ENCODE data around the gene NEGR1.

GRCh38 chr1:72285074-72285425 is 2.7 kb upstream of the NEGR1 start:
- TF ChIP-seq CTCF (IDR thresholded peaks at IDR 0.05; ENCODE audit: poor library complexity, severe bottlenecking) (no peak), REST (IDR thresholded peaks at IDR 0.05; ENCODE audit: borderline replicate concordance) (no peak), SMC3 (conservative IDR thresholded peaks at IDR 0.05; ENCODE audit: poor library complexity) (no peak), EP300 (conservative IDR thresholded peaks at IDR 0.05; ENCODE audit: poor library complexity, severe bottlenecking) (no peak)
